ENCODE measurements around the gene AGAP3. TPM values are rescaled to one million over a fixed set of nuclear protein-coding genes. Genes with fewer than 3 reads are reported as not detected.

Gene AGAP3
- total RNA-seq, 1 experiment from 2014 or later, result 1.6 TPM

DNA sequence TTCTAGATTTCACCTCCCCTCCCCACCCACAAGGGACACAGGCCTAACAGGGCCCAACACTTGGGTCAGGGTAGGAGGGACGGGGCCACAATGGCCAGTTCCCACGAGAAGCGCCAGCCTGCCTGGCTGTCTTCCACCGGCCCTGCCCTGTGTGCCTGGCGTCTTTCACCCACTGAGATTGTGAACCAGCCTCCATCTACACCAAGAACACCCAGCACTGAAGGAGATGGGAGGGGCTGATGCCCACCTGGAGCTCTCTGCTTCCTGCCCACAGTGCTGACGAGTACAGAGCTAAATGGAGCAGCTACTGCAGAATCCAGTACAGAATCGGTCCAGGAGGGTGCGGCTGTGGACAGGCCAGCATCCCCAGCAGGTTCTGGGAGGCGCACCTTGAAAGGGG, 40.3 kb upstream of the AGAP3 start:
- Histone ChIP-seq H3K36me3 (ENCODE audit: insufficient read depth, low read length) (no peaks in the 10 kb centered on the region), H3K4me1 (ENCODE audit: low read length) (no peaks in the 10 kb centered on the region)
- DNase-seq, result no peak

DNA sequence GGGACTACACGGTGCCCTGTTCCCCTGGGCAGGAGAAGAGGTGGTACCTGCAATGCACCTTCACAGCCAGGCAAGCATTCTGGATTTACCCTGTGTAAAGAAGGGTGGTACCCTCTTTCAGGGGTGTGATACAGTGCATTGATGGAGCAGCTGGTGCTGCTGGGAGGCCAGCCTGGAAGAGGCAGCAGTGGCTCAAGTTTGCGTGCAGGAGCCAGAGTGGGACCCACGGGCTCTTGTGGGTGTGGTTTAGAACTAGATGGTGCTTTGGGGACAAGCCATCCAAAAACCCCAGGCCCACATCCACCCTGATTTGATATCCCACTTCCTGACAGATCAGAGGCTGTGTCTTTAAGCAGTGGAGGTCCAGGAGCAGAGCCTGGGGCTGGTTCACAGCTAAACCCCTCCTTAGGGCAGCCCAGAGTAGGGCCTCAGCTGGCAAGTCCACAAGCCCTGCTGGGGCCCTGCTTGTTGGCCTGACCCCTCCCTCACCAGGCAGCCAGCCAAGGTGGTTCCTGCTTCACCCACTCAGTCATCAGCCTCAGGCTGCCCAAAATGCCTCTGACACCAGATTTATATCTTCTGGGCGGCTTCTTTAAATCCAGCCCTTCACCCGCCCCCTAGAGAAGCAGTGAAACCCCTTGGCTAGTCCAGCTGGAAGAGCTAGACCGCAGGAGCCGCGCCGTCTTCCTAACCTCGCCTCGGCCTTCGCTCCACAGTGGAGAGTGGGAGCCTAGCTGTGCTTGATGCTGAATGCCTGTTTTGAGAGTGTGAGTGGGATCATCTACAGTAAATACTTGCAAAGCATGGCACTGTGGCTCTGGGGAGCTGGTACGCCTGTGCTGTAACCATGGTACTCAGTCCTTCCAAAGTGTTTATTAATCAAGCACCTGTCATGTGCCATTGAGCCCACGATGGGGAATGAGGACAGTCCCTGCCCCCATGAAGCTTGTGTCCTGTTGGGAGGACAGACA, 39.4 kb upstream of the AGAP3 start:
- Histone ChIP-seq H4K20me1 (ENCODE audit: insufficient read depth, low read depth, low read length) (no peaks in the 10 kb centered on the region), H3K4me2 (ENCODE audit: low read depth, low read length, poor library complexity, severe bottlenecking) (no peak overlapping the region)

More for the DNA sequence above, 40.3 kb upstream of the AGAP3 start:
- no peaks in the 10 kb centered on the region for H3K9me2 ChIP-seq (replicated peaks; ENCODE audit: insufficient read depth, low read length)
- H3K79me2 ChIP-seq (ENCODE audit: low read length), result no peaks in the 10 kb centered on the region
- H3K27ac ChIP-seq (ENCODE audit: low read length), result no peak overlapping the region
- no peaks in the 10 kb centered on the region for H3K27me3 ChIP-seq (ENCODE audit: low read length)
- no peak overlapping the region for H3K4me2 ChIP-seq (ENCODE audit: low read depth, low read length, poor library complexity, severe bottlenecking)
- no peak overlapping the region for H2AFZ ChIP-seq (ENCODE audit: low read length)
- no peaks in the 10 kb centered on the region for H4K20me1 ChIP-seq (ENCODE audit: insufficient read depth, low read depth, low read length)
- H3K9me3 ChIP-seq (ENCODE audit: low read length), result no peaks in the 10 kb centered on the region
- H3K9ac ChIP-seq (ENCODE audit: low read length), result no peak overlapping the region
- no peak overlapping the region for H3K4me3 ChIP-seq (ENCODE audit: low read length)

DNA sequence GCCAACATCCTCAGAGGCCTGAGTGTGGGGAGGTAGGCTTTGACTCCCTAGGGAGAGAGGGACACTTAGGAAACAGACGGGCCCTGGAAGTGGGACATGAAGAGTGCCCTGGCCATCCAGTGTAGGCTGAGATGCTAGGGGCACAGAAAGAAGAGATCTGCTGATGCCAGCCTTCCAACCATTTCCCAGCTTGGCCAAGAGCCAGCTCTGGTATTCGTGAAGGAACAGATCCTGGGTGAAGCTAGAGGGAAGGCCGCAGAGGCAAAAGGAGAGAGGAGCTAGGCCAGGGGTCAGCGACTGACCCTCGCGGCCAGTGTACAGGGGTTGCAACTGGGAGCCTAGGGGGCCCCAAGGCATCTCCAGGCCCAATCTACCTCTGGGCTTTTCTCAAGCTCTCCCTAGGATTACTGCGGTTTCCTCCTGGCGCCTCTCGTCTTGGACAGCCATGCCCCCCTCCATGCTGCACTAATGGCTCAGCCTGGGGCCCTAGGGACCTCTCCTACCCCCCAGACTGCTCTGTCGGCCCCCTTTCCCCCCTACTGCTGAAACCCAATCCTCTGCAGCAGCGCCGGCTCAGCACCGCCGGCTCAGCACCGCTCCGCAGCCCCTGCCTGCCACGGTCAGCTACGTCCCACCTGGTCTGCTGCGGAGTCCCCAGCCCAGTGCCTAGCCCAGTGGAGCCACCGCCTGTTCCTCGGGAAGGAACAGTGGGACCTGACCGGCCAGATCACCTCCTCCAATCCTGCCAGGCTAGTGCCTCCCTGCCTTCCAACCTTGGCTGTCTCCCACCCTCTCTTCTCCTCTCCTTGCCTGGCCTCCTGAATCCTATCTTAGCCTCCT, 38.1 kb upstream of the AGAP3 start, which contains the start of gene ASIC3:
Gene ASIC3, plus strand, starts transcription at position 556 of the 840 bp plus-strand sequence. CDS start 355 bp downstream, outside the sequence.
- Histone ChIP-seq H3K4me2 (ENCODE audit: low read depth, low read length, poor library complexity, severe bottlenecking) (no peak within 1 kb of the TSS), H3K4me3 (ENCODE audit: low read length) (no peak within 1 kb of the TSS), H3K9me2 (replicated peaks; ENCODE audit: insufficient read depth, low read length) (no peaks in the 10 kb centered on the region), H2AFZ (ENCODE audit: low read length) (no peak within 1 kb of the TSS), H3K36me3 (ENCODE audit: insufficient read depth, low read length) (no peaks in the 10 kb centered on the region), H3K27ac (ENCODE audit: low read length) (no peak within 1 kb of the TSS), H4K20me1 (ENCODE audit: insufficient read depth, low read depth, low read length) (no peaks in the 10 kb centered on the region), H3K9me3 (ENCODE audit: low read length) (no peaks in the 10 kb centered on the region), H3K4me1 (ENCODE audit: low read length) (no peaks in the 10 kb centered on the region), H3K27me3 (ENCODE audit: low read length) (no peaks in the 10 kb centered on the region), H3K79me2 (ENCODE audit: low read length) (no peaks in the 10 kb centered on the region), H3K9ac (ENCODE audit: low read length) (no peak within 1 kb of the TSS)
- no peak for DNase-seq

More for the DNA sequence above, 39.4 kb upstream of the AGAP3 start:
- no peak overlapping the region for H3K9ac ChIP-seq (ENCODE audit: low read length)
- no peak overlapping the region for H3K4me3 ChIP-seq (ENCODE audit: low read length)
- H3K27ac ChIP-seq (ENCODE audit: low read length), result no peak overlapping the region
- no peaks in the 10 kb centered on the region for H3K9me3 ChIP-seq (ENCODE audit: low read length)
- no peaks in the 10 kb centered on the region for H3K27me3 ChIP-seq (ENCODE audit: low read length)
- no peaks in the 10 kb centered on the region for H3K79me2 ChIP-seq (ENCODE audit: low read length)
- no peaks in the 10 kb centered on the region for H3K9me2 ChIP-seq (replicated peaks; ENCODE audit: insufficient read depth, low read length)
- no peaks in the 10 kb centered on the region for H3K36me3 ChIP-seq (ENCODE audit: insufficient read depth, low read length)
- no peak overlapping the region for H2AFZ ChIP-seq (ENCODE audit: low read length)
- DNase-seq, result no peak
- H3K4me1 ChIP-seq (ENCODE audit: low read length), result no peaks in the 10 kb centered on the region

- Histone ChIP-seq H3K9me3 (ENCODE audit: low read length) (no peaks in the 10 kb centered on the region), H3K36me3 (ENCODE audit: insufficient read depth, low read length) (no peaks in the 10 kb centered on the region), H3K9me2 (replicated peaks; ENCODE audit: insufficient read depth, low read length) (no peaks in the 10 kb centered on the region), H4K20me1 (ENCODE audit: insufficient read depth, low read depth, low read length) (no peaks in the 10 kb centered on the region), H3K27me3 (ENCODE audit: low read length) (no peaks in the 10 kb centered on the region), H3K9ac (ENCODE audit: low read length) (no peak overlapping the region), H3K4me1 (ENCODE audit: low read length) (no peaks in the 10 kb centered on the region), H3K4me3 (ENCODE audit: low read length) (no peak overlapping the region), H3K79me2 (ENCODE audit: low read length) (no peaks in the 10 kb centered on the region), H2AFZ (ENCODE audit: low read length) (no peak overlapping the region), H3K4me2 (ENCODE audit: low read depth, low read length, poor library complexity, severe bottlenecking) (no peak overlapping the region), H3K27ac (ENCODE audit: low read length) (no peak overlapping the region)
- DNase-seq, result no peak
Observed at GRCh38 chr7:151048911-151049463, 37.3 kb upstream of the AGAP3 start.

GRCh38 chr7:151051108-151051507, 35.2 kb upstream of the AGAP3 start:
- H3K79me2 ChIP-seq (ENCODE audit: low read length), result no peaks in the 10 kb centered on the region
- H3K27me3 ChIP-seq (ENCODE audit: low read length), result no peaks in the 10 kb centered on the region
- H3K9me3 ChIP-seq (ENCODE audit: low read length), result no peaks in the 10 kb centered on the region
- no peak overlapping the region for H2AFZ ChIP-seq (ENCODE audit: low read length)
- H3K27ac ChIP-seq (ENCODE audit: low read length), result no peak overlapping the region
- peak; percentile 76 for DNase-seq
- no peaks in the 10 kb centered on the region for H4K20me1 ChIP-seq (ENCODE audit: insufficient read depth, low read depth, low read length)
- no peak overlapping the region for H3K4me2 ChIP-seq (ENCODE audit: low read depth, low read length, poor library complexity, severe bottlenecking)
- no peak overlapping the region for H3K4me3 ChIP-seq (ENCODE audit: low read length)
- H3K9me2 ChIP-seq (replicated peaks; ENCODE audit: insufficient read depth, low read length), result no peaks in the 10 kb centered on the region
- no peak overlapping the region for H3K9ac ChIP-seq (ENCODE audit: low read length)
- no peaks in the 10 kb centered on the region for H3K36me3 ChIP-seq (ENCODE audit: insufficient read depth, low read length)
- no peaks in the 10 kb centered on the region for H3K4me1 ChIP-seq (ENCODE audit: low read length)

DNA sequence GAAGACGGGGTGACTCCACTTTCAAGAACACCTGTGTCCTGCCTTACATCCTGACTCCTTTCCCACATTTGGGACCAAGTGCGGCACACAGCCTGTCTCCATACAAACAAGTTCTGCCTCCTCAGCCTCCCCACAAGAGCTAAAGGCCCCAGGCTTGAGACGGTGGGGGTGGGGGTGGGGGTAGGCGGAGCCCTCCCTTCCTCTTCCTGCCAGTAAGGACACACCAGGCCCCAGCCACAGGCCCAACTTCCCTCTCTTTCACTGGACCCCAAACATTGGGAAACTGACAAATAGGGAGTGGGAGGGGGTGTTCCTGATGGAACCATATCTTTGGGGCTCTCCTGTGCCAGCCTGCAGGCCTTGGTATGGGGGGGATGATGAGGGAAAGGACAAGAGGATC, 33.2 kb upstream of the AGAP3 start:
- Histone ChIP-seq H3K79me2 (ENCODE audit: low read length) (peaks cover 4% of the 10 kb centered on the region; the same call in 1 of the 2 replicates), H3K4me2 (ENCODE audit: low read depth, low read length, poor library complexity, severe bottlenecking) (no peak overlapping the region), H2AFZ (ENCODE audit: low read length) (no peak overlapping the region), H3K36me3 (ENCODE audit: insufficient read depth, low read length) (no peaks in the 10 kb centered on the region), H3K4me1 (ENCODE audit: low read length) (peaks cover 9% of the 10 kb centered on the region), H3K9me3 (ENCODE audit: low read length) (no peaks in the 10 kb centered on the region), H3K9ac (ENCODE audit: low read length) (no peak overlapping the region), H4K20me1 (ENCODE audit: insufficient read depth, low read depth, low read length) (no peaks in the 10 kb centered on the region), H3K9me2 (replicated peaks; ENCODE audit: insufficient read depth, low read length) (no peaks in the 10 kb centered on the region), H3K27ac (ENCODE audit: low read length) (no peak overlapping the region), H3K4me3 (ENCODE audit: low read length) (no peak overlapping the region), H3K27me3 (ENCODE audit: low read length) (no peaks in the 10 kb centered on the region)
- DNase-seq, result no peak

GRCh38 chr7:151053751-151054150, 32.5 kb upstream of the AGAP3 start:
- Histone ChIP-seq H3K4me2 (ENCODE audit: low read depth, low read length, poor library complexity, severe bottlenecking) (no peak overlapping the region), H3K36me3 (ENCODE audit: insufficient read depth, low read length) (no peaks in the 10 kb centered on the region), H3K9ac (ENCODE audit: low read length) (no peak overlapping the region), H4K20me1 (ENCODE audit: insufficient read depth, low read depth, low read length) (no peaks in the 10 kb centered on the region), H3K27me3 (ENCODE audit: low read length) (no peaks in the 10 kb centered on the region), H3K9me3 (ENCODE audit: low read length) (no peaks in the 10 kb centered on the region), H3K9me2 (replicated peaks; ENCODE audit: insufficient read depth, low read length) (no peaks in the 10 kb centered on the region), H2AFZ (ENCODE audit: low read length) (no peak overlapping the region), H3K4me3 (ENCODE audit: low read length) (no peak overlapping the region), H3K27ac (ENCODE audit: low read length) (no peak overlapping the region), H3K4me1 (ENCODE audit: low read length) (peaks cover 15% of the 10 kb centered on the region), H3K79me2 (ENCODE audit: low read length) (peaks cover 4% of the 10 kb centered on the region; the same call in 1 of the 2 replicates)
- no peak for DNase-seq

GRCh38 chr7:151056283-151056665, 30.0 kb upstream of the AGAP3 start:
- Histone ChIP-seq H3K9ac (ENCODE audit: low read length) (no peak overlapping the region), H3K9me2 (replicated peaks; ENCODE audit: insufficient read depth, low read length) (no peaks in the 10 kb centered on the region), H3K4me3 (ENCODE audit: low read length) (no peak overlapping the region), H3K36me3 (ENCODE audit: insufficient read depth, low read length) (no peaks in the 10 kb centered on the region), H3K79me2 (ENCODE audit: low read length) (peaks cover 19% of the 10 kb centered on the region), H3K4me1 (ENCODE audit: low read length) (peaks cover 28% of the 10 kb centered on the region), H3K27ac (ENCODE audit: low read length) (no peak overlapping the region), H4K20me1 (ENCODE audit: insufficient read depth, low read depth, low read length) (0 out of 2 replicates have a peak, but pooled peaks cover 1% of the 10 kb centered on the region), H2AFZ (ENCODE audit: low read length) (no peak overlapping the region), H3K27me3 (ENCODE audit: low read length) (no peaks in the 10 kb centered on the region), H3K4me2 (ENCODE audit: low read depth, low read length, poor library complexity, severe bottlenecking) (peak overlapping the region; percentile 82), H3K9me3 (ENCODE audit: low read length) (no peaks in the 10 kb centered on the region)
- no peak for DNase-seq
